ENCODE data around the gene SRP14. TPM values are rescaled to one million over a fixed set of nuclear protein-coding genes. Genes with fewer than 3 reads are reported as not detected.

The SRP14 gene
- total and polyA plus RNA-seq, 9 of the 15 experiments (the other 6 are each of a cell fraction or from before 2014, with no cell fraction given), result 161 to 1,097 (median 402) TPM

GRCh38 chr15:40080847-40081246 lies 41.9 kb upstream of the SRP14 start (continued):
- TF ChIP-seq ZBTB2 (IDR thresholded peaks at IDR 0.05) (peak; percentile 38; the same call in 1 of the 2 replicates), PHTF2 (CRISPR knock-in tag; IDR thresholded peaks at IDR 0.05) (0 out of 2 replicates have a peak, but pooled peaks have one; percentile 19), BRD9 (IDR thresholded peaks at IDR 0.05; ENCODE audit: low read depth, partially characterized antibody) (peak; percentile 61), MCM7 (IDR thresholded peaks at IDR 0.05) (no peak), ZNF830 (CRISPR knock-in tag; IDR thresholded peaks at IDR 0.05) (no peak), TOE1 (IDR thresholded peaks at IDR 0.05; ENCODE audit: borderline replicate concordance) (peak; percentile 70; the same call in 1 of the 2 replicates), TOE1 (CRISPR knock-in tag; IDR thresholded peaks at IDR 0.05; ENCODE audit: borderline replicate concordance, low read depth) (no peak), KDM1A (IDR thresholded peaks at IDR 0.05) (peak in 1 of 2 experiments; percentile 55; a peak in 1 of 4 replicates), ZNF449 (CRISPR knock-in tag; IDR thresholded peaks at IDR 0.05) (0 out of 2 replicates have a peak, but pooled peaks have one; percentile 10), NKRF (IDR thresholded peaks at IDR 0.05; ENCODE audit: borderline replicate concordance) (no peak), ZNF639 (CRISPR knock-in tag; conservative IDR thresholded peaks at IDR 0.05 in 1 of 2, IDR thresholded peaks at IDR 0.05 in 1 of 2) (0 out of 4 replicates have a peak, but pooled peaks of 1 of the 2 experiments have one; percentile 40), GATAD2A (IDR thresholded peaks at IDR 0.05) (peak; percentile 91), AFF1 (IDR thresholded peaks at IDR 0.05; ENCODE audit: low read depth in 1 of 2, partially characterized antibody in 2 of 2) (peak in 1 of 2 experiments; percentile 27), RAD51 (IDR thresholded peaks at IDR 0.05; ENCODE audit: borderline replicate concordance, low read depth) (peak; percentile 40; the same call in 1 of the 2 replicates), SMARCE1 (IDR thresholded peaks at IDR 0.05) (peak; percentile 80; the same call in 1 of the 2 replicates), RCOR1 (IDR thresholded peaks at IDR 0.05; ENCODE audit: borderline replicate concordance in 1 of 2, low read depth in 2 of 2, low read length in 2 of 2) (peak in 1 of 2 experiments; percentile 87; a peak in 2 of 4 replicates), LARP7 (IDR thresholded peaks at IDR 0.05) (no peak)

Data from K562 (cell line).